Brain microvascular endothelial cell (primary cell): Measurements from ENCODE around the gene APBA2.
"Not testable (repeated sequence)": the region's sequence is repeated elsewhere in the genome, so short reads cannot be mapped to it uniquely, and the experiment has no call there.

Source experiments
- DNase-seq: peaks from one replicate; pipeline ENCODE4 v3.0.0-alpha.2; 2020
- H3K27ac ChIP-seq: fragments of 250-450 bp; sonication (Bioruptor Pico); 2 replicates; pipeline ENCODE4 v1.5.1; 2020; ENCODE audit warnings: mild to moderate bottlenecking, moderate library complexity
- H3K27me3 ChIP-seq: fragments of 250-450 bp; sonication (Bioruptor Pico); replicated peaks from 2 replicates; pipeline ENCODE4 v1.5.1; 2020; ENCODE audit warnings: mild to moderate bottlenecking
- H3K36me3 ChIP-seq: fragments of 250-450 bp; sonication (Bioruptor Pico); replicated peaks from 2 replicates; pipeline ENCODE4 v1.5.1; 2020; ENCODE audit warnings: mild to moderate bottlenecking
- H3K4me3 ChIP-seq: 2 replicates; pipeline ENCODE4 v1.5.1; 2011; ENCODE audit warnings: low read depth, mild to moderate bottlenecking, control low read depth, low read length, moderate library complexity
- CTCF ChIP-seq: IDR thresholded peaks from 2 replicates; pipeline ENCODE4 v1.5.1; 2011; ENCODE audit warnings: low read depth, mild to moderate bottlenecking, moderate library complexity, low read length, control low read depth, inconsistent platforms; ENCODE audit errors: missing control alignments
- in situ Hi-C: cut with HindIII; loops from 2 replicates; pipeline ENCODE4 v1.10.0; 2017; ENCODE audit warnings: low sequenced_read_pairs, low pct_ligation_motif_present

Gene APBA2

GRCh38 chr15:28861031-28861534 is 24.7 kb upstream of the APBA2 start:
- no peak for DNase-seq
- in situ Hi-C loops, result no loop called here
- H3K27ac ChIP-seq, result no peak overlapping the region
- H3K36me3 ChIP-seq, result no peaks in the 10 kb centered on the region
- H3K27me3 ChIP-seq, result no peaks in the 10 kb centered on the region
- no peak for TF ChIP-seq CTCF
- no peak overlapping the region for H3K4me3 ChIP-seq

- H3K27me3 ChIP-seq, in situ Hi-C loops, H3K27ac ChIP-seq, DNase-seq, H3K36me3 ChIP-seq, H3K4me3 ChIP-seq: not testable (repeated sequence)
These were observed 24.0 kb upstream of the APBA2 start for GRCh38 chr15:28861589-28862293.

GRCh38 chr15:28868744-28869345 is 16.9 kb upstream of the APBA2 start:
- no peak for DNase-seq
- Histone ChIP-seq H3K27ac (no peak overlapping the region), H3K36me3 (no peaks in the 10 kb centered on the region), H3K27me3 (no peaks in the 10 kb centered on the region), H3K4me3 (no peak overlapping the region)
- in situ Hi-C loops, result no loop called here
- no peak for TF ChIP-seq CTCF

- in situ Hi-C loops, result no loop called here
- no peak for TF ChIP-seq CTCF
- Histone ChIP-seq H3K27ac (no peak overlapping the region), H3K36me3 (no peaks in the 10 kb centered on the region), H3K4me3 (no peak overlapping the region), H3K27me3 (no peaks in the 10 kb centered on the region)
- DNase-seq, result no peak
These were observed 14.6 kb upstream of the APBA2 start for GRCh38 chr15:28871168-28871567.

GRCh38 chr15:28873006-28873405 is 12.8 kb upstream of the APBA2 start:
- in situ Hi-C loops, result no loop called here

More at GRCh38 chr15:28873006-28873405, 12.8 kb upstream of the APBA2 start:
- DNase-seq, result no peak
- H3K27me3 ChIP-seq, result no peaks in the 10 kb centered on the region
- TF ChIP-seq CTCF, result no peak
- no peak overlapping the region for H3K4me3 ChIP-seq
- H3K27ac ChIP-seq, result no peak overlapping the region
- H3K36me3 ChIP-seq, result no peaks in the 10 kb centered on the region
